Measurements from ENCODE around the gene FAM217B.

The FAM217B gene

DNA sequence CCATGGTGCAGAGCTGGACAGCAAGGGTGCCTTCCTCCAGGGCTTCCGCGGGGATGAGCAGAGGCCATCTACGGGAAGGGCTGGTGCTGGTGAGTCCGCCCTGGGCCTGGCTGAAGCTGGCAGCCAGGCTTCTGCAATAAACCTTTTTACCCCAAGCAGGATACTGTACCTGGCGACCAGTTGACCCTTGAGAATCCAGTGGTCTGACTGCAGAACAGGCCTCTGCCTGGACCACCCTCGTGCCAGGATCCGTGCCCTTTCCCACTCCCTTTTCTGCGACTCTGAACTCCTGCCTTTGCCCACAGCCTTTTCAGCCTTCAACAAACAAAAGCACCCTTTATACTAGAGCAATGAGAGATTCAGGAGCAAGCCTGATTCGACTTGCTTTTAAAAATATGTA lies 36.9 kb downstream of the FAM217B start:
- DNase-seq: no peak

DNA sequence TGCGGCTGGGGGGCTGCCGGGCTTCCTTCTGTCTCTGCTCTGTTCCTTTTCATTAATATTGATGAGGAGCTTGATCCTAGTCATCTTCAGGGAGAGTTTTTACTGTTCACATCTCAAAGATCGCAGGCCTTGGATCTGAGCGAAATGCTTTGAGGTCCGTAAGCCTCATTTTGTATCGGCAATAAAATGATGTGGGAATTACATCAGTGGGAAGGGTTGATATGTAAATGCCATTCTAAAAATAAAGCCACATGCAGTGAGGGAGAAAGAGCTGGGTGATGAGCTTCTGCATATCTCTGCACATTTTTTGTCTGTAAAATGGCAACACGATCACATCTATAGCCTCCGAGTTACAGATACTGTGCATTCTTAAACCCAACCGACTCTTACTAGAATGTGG lies 42.9 kb downstream of the FAM217B start:
- no peak for DNase-seq

DNA sequence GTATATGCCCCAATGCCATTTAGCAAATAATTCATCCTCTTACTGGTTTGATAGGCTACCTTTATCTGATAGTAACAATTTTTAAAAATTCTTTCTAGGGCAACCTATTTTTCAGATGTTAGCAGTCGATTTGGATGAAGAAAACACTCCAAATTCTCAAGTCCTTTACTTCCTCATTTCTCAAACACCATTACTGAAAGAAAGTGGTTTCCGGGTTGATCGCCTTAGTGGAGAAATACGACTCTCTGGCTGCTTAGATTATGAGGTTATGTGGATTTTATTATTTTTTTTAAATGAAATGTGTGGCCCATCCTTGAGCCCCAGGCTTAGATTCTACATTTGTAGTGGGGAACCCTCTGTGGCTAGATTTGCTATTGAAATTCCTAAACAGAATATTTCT lies 44.4 kb downstream of the FAM217B start:
- DNase-seq: no peak

DNA sequence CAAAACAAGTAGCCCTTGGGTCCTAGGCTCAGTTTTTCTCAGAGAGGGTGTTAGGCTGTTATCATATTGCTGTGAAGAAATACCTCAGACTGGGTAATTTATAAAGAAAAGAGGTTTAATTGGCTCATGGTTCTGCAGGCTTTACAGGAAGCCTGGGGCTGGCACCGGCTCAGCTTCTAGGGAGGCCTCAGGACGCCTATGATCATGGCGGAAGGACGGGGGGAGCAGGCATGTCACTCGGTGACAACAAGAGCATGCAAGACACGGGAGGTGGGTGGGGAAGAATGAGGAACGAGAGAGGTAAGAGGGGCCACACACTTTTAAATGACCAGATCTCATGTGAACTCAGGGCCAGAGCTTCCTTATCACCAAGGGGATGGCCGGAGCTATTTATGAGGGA lies 45.0 kb downstream of the FAM217B start:
- DNase-seq: no peak

DNA sequence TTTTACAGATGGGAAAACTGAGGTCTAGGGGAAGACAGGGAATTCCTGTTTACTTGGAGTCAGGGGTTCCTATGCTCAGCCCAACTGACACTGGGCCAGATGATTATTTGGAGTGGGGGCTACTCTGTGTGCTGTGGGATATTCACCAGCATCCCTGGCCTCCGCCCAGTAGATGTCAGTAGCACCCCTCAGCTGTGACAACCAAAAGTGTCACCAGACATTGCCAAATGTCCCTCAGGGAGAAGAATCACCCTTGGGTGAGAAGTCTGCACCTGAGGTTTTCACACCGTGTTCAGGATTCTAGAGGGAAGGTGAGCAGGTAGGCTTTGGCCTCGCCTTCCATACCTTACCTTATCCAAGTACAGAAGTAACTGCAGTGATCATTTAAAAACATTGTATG lies 45.7 kb downstream of the FAM217B start:
- no peak for DNase-seq

DNA sequence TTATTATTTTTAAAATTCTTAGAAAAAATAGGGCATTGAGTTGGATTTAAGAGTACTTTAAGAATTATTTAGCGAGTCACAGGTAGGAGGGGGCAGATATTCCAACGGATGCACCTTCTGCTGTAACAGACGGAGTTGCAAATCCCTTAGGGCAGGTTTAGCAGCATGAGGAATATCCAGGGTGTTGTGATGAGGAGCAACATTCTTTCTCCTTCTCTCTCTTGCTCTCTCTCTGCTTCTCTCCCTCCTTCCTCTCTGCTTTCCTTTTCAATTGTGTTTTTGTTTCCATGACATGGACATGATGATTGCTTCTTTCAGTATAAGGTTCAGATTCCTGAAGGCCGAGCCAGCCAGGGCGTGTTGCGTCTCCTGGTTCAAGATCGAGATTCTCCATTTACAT lies 46.9 kb downstream of the FAM217B start:
- no peak for DNase-seq

DNA sequence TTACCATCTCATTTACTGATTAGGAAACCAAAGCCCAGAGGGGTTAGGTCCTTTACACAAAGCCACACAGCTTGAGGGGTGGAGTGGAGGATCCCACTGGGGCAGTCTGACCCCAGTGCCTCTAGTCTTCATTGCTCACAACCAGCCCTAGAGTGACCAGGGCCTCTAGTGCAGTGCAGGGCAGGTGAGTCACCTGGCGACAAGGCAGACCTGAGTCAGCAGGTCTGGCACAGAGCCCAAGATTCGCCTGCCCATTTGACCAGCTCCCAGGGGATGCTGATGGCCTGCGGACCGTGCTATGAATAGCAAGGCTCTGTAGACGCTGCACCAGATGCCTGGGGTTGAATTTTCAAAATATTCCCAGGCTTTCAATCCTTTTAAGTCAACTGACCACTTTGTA lies 48.0 kb downstream of the FAM217B start:
- DNase-seq: no peak

DNA sequence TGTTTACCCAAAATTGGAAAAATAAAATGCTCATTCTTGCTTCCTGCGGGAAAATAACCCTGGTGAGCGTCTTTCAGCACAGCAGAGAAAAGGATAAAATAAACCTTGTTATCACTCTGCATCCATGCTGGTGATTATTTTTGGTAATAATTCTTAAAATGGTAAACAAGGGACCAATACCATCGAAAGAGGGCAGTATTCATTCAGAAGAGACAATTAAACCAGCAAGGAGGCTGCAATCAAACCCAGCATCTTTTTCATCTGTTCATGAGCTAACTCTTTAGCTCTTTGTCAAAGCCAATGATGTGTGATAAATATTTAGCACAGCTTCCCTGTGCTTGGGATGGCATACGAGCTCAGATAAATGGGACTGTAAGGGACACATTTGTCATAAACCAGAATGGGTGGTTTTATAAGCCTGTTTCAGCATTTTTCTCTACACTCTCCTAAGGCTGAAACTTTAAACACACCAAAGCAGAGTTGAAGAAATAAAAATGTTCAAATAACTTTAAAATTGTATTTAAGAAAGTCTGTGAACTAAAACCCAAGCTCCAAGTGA lies 52.4 kb downstream of the FAM217B start:
- no peak for DNase-seq

DNA sequence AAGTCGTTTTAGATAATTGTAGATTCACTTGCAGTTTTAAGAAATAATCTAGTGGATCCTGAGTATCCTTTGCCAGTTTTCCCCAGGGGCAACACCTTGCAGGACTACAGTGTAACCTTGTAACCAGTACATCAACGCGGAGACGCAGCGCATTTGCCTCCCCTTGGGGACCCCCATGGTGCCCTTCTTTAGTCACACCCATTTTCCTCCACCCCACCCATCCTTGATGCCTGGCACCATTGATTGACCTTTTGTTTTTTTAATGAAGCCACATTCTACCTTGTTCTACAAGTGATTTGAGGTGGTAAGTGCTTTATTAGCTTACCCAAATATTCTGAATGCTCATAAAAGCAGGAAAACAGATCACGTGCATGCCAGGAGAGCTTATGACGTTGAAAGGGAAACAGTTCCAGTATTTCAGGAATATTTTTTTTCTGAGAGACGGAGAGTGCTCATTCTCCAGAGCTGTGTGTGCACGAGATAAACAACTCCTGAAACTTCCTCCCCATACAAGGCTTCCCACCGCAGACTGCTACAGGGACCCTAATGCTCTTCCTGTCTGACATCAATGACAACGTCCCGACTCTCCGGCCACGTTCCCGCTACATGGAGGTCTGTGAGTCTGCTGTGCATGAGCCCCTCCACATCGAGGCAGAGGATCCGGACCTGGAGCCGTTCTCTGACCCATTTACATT lies 53.7 kb downstream of the FAM217B start:
- no peak for DNase-seq

DNA sequence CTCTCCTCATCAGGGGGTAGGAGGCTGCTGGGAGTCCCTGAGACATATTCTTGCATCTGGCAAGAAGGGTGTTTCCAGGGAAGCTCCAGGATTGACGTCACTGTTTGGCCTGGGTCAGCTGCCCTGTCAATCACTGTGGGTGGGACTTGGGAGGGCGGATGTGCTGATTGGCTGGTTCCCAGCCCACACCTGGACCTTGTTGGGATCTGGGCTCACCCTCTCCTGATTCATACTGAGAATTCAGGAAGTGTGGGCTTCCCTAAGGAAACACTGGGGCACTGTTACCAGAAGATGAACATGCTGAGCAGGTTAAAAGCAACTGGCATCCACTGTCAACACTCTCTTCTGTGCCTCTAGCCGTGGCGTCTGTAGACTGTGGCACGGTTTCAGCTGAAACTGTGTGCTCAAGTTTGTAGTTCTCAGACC lies 54.5 kb downstream of the FAM217B start:
- DNase-seq: no peak

DNA sequence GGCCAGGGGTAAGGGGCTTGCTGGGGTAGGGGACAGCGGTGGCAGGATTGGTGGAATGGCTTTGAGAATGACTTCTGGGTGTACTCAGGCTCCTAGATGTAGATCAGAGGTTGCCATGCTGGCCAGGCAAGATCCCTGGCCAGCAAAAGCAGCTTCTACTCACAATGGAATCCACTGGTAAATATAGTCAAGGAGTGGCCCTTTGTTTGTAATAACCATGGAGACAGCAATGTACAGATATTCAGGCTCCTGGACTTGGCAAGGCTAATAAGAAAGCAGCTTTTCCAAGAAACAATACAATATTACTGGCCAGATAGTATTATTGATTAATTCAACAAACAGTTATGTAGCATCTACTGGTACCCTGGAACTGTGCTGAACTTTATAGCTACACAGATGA lies 55.9 kb downstream of the FAM217B start:
- DNase-seq: no peak

DNA sequence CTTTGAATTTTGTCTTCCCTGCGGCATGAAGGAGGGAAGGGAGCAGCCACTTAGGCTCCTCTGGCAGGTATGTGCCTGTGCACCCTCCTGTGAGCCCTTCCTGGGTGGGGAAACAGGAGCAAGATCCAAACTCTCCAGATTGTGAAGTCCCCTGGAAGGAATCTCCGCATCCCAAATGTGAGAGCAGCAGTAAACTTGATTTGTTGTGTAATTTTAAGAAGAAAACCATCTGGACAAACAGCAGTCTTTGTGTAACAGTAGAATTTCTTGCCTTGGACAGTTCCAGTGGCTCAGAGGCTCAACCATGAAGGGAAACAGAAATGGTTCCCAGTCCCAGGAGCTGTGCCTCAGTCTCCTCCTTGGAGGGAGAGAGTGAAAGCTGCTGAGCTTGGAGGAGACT lies 57.7 kb downstream of the FAM217B start:
- no peak for DNase-seq

Data from CD4-positive, alpha-beta T cell treated with Interleukin-17A for 4 hours (primary cell).